NOMO-1 (cell line): ENCODE results near the gene KCTD3.

Experiments
- DNase-seq, 2 experiments: peaks; one replicate each; lab custom pipeline; 2025; ENCODE audit not compliant: unreplicated experiment in 2 of 2; lab: John Stamatoyannopoulos, UW

KCTD3 gene

GRCh38 chr1:215650446-215651149 is 83.5 kb downstream of the KCTD3 start:
- no peak for DNase-seq

- no peak for DNase-seq
Observed at GRCh38 chr1:215651867-215652266, 84.8 kb downstream of the KCTD3 start.

DNA sequence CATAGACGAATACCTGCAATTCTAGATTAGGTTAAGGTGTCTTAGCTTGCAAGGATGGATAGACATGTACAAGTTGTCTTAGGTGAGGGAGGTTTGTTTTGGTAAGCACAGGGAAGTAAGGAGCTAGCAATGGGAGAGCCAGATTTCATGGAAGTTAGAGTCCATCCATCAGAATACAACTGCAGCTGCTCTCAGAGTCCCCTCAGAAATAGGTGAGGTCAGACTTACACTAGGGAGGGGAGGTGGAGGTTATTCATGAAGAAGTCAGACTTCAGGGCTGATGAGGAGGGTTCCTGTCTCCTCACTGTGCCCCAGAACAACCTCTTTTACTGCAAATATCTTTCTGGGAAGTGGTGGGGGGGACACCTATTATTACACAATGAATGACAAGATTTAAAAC is 85.3 kb downstream of the KCTD3 start:
- no peak for DNase-seq

DNA sequence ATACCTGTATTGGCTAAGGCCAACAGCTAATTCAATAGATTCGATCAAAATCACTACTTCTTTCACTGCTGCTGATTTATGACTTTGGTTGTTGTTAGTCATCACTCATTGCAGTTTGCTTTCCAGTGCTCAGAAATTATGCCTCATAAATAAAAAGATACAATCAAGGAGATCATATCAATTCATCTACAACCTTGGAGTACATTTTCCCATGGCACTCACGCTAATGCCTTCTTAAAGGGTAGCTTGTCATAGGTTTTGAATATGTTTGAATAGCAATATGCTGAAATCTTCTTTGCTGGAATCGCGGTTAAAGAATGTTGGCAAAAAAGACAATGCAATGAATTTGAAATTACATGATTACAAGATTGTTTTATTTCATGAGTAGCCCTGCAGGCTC is 89.9 kb downstream of the KCTD3 start:
- DNase-seq, result no peak

GRCh38 chr1:215660259-215660658 is 93.2 kb downstream of the KCTD3 start:
- DNase-seq, result no peak

GRCh38 chr1:215661033-215661432 is 93.9 kb downstream of the KCTD3 start:
- no peak for DNase-seq

- DNase-seq, result no peak
Observed at GRCh38 chr1:215665215-215665614, 98.1 kb downstream of the KCTD3 start.

DNA sequence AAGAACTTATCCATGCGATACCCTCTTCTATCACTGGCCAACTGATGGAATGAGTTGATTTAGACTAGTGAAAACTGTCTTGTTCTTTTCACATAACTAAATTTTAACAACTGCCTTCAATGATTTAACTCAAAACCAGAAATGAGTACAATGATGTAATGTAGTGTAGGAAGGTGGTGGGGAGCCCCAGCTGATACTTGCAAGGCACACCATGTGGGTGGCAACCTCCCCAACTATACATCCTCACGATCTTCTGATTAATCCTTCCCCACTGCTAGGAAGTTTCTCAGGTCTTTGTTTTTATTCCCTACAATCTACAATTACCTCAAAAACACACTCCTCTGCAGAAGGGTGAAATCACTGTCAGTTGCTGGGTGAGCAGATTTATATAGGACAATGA is 100.7 kb downstream of the KCTD3 start:
- no peak for DNase-seq

DNA sequence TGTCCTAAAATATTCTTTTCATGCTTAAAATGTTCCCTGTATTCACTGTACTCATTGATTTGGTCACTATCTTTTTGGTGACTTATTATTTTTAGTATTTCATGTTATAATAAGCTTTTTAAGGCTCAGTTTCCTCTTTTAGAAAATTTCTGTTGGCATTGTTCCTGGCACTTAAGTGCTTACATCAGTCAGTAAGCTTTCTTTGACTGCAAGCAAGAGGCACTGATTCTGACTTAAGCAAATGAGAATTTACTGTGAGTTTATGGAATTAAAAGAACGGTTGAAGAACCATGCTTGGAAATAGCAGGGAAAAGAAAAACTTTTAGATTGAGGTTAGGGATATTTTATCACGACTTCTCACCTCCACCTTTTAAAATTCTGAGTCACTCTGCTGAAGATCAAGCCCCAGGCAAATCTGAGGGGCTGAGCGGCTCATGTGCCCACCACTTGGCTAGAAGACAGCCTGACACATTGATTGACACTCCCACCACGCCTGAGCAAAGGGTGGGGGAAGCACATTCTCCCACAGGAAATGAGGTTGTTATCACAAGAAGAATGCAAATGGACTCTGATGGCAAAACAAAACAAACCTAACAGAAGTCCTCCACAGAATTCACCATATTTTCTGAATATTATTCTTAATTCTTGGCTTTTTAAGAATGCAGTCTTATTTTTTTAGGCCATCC is 102.8 kb downstream of the KCTD3 start:
- no peak for DNase-seq
